GM12891 (cell line): Measurements from ENCODE around the gene BABAM2.

ENCODE experiments used
- DNase-seq: peaks from one replicate; pipeline ENCODE4 v3.0.0; 2011; ENCODE audit warnings: low spot score; ENCODE audit not compliant: insufficient read length
- FAIRE-seq: peaks from 2 replicates; lab custom pipeline; 2011; peaks lifted over from hg19 to GRCh38; lab: Jason Lieb, UNC
- PAX5 ChIP-seq: IDR thresholded peaks from 2 replicates; pipeline ENCODE4 v1.6.1; 2011; ENCODE audit warnings: low read length, moderate library complexity, mild to moderate bottlenecking; ENCODE audit not compliant: insufficient read depth, severe bottlenecking
- POLR2A ChIP-seq: IDR thresholded peaks from 2 replicates; pipeline ENCODE4 v1.6.1; 2011; ENCODE audit warnings: low read depth, low read length, control low read depth
- POLR2AphosphoS5 ChIP-seq: IDR thresholded peaks from 2 replicates; pipeline ENCODE4 v1.6.1; 2011; ENCODE audit warnings: low read depth, low read length, control low read depth
- POU2F2 ChIP-seq: IDR thresholded peaks from 2 replicates; pipeline ENCODE4 v1.6.1; 2011; ENCODE audit warnings: low read depth, mild to moderate bottlenecking, control low read depth, low read length, moderate library complexity
- SPI1 ChIP-seq: IDR thresholded peaks from 2 replicates; pipeline ENCODE4 v1.6.1; 2011; ENCODE audit warnings: low read depth, low read length, control low read depth
- TAF1 ChIP-seq: IDR thresholded peaks from 2 replicates; pipeline ENCODE4 v1.6.1; 2011; ENCODE audit warnings: low read depth, low read length, control low read depth

BABAM2 gene

GRCh38 chr2:27988718-27989117, 98.2 kb downstream of the BABAM2 start:
- no peak for FAIRE-seq
- no peak for DNase-seq
- no peak for TF ChIP-seq SPI1
- TF ChIP-seq POU2F2: no peak
- no peak for TF ChIP-seq POLR2AphosphoS5
- TF ChIP-seq POLR2A: no peak
- TF ChIP-seq TAF1: no peak
- TF ChIP-seq PAX5: no peak

- FAIRE-seq (no peak), DNase-seq (no peak)
- TF ChIP-seq TAF1: no peak
- TF ChIP-seq POLR2AphosphoS5: no peak
- no peak for TF ChIP-seq PAX5
- TF ChIP-seq POU2F2: no peak
- no peak for TF ChIP-seq POLR2A
- TF ChIP-seq SPI1: no peak
These were observed 98.6 kb downstream of the BABAM2 start for GRCh38 chr2:27989149-27989548.

- no peak for TF ChIP-seq PAX5
- no peak for TF ChIP-seq POU2F2
- TF ChIP-seq POLR2AphosphoS5: no peak
- no peak for TF ChIP-seq SPI1
- no peak for TF ChIP-seq POLR2A
- no peak for TF ChIP-seq TAF1
- FAIRE-seq: no peak
These were observed 99.6 kb downstream of the BABAM2 start for GRCh38 chr2:27990030-27990590.

GRCh38 chr2:27991146-27991545, 100.6 kb downstream of the BABAM2 start:
- FAIRE-seq (no peak), DNase-seq (no peak)
- TF ChIP-seq POLR2A (no peak), SPI1 (no peak), TAF1 (no peak), POLR2AphosphoS5 (no peak), PAX5 (no peak), POU2F2 (no peak)

More at GRCh38 chr2:27990030-27990590, 99.6 kb downstream of the BABAM2 start:
- no peak for DNase-seq

- TF ChIP-seq PAX5 (no peak), TAF1 (no peak), POU2F2 (no peak)
- no peak for FAIRE-seq
- DNase-seq: no peak
These were observed 102.4 kb downstream of the BABAM2 start for GRCh38 chr2:27992787-27993401.

GRCh38 chr2:27993402-27993787, 102.9 kb downstream of the BABAM2 start:
- TF ChIP-seq TAF1 (no peak), POLR2AphosphoS5 (no peak), POLR2A (no peak), PAX5 (no peak), SPI1 (no peak), POU2F2 (no peak)
- FAIRE-seq: no peak
- DNase-seq: no peak

GRCh38 chr2:27993950-27994728, 103.6 kb downstream of the BABAM2 start:
- TF ChIP-seq SPI1: no peak
- TF ChIP-seq POLR2AphosphoS5: no peak
- no peak for TF ChIP-seq POLR2A
- TF ChIP-seq TAF1: no peak
- TF ChIP-seq PAX5: no peak
- TF ChIP-seq POU2F2: no peak
- no peak for DNase-seq
- FAIRE-seq: peak; percentile 35

GRCh38 chr2:27996156-27996922, 105.8 kb downstream of the BABAM2 start:
- DNase-seq: no peak
- TF ChIP-seq SPI1 (no peak), TAF1 (no peak), PAX5 (no peak), POLR2A (no peak), POLR2AphosphoS5 (no peak), POU2F2 (no peak)
- no peak for FAIRE-seq

GRCh38 chr2:28000287-28000686, 109.8 kb downstream of the BABAM2 start:
- TF ChIP-seq PAX5 (no peak), POLR2A (no peak), SPI1 (no peak), TAF1 (no peak), POLR2AphosphoS5 (no peak), POU2F2 (no peak)
- FAIRE-seq: no peak
- no peak for DNase-seq

- no peak for FAIRE-seq
- no peak for DNase-seq
These were observed 111.7 kb downstream of the BABAM2 start for GRCh38 chr2:28002181-28002580.

More at GRCh38 chr2:28002181-28002580, 111.7 kb downstream of the BABAM2 start:
- TF ChIP-seq TAF1: no peak
- TF ChIP-seq PAX5: no peak
- TF ChIP-seq SPI1: no peak
- no peak for TF ChIP-seq POLR2A
- TF ChIP-seq POU2F2: no peak
- TF ChIP-seq POLR2AphosphoS5: no peak
